ENCODE data around the gene YBEY.

GRCh38 chr21:46297338-46298271 lies 11.5 kb downstream of the YBEY start:
- TF ChIP-seq CTCF (conservative IDR thresholded peaks at IDR 0.05 in 1 of 2, IDR thresholded peaks at IDR 0.05 in 1 of 2; ENCODE audit: low read depth in 1 of 2, low read length in 2 of 2) (no peak), EZH2 (IDR thresholded peaks at IDR 0.05; ENCODE audit: low read length, missing control alignments) (no peak)
